GM12891 (cell line): ENCODE measurements around the gene DDX59. TPM values are rescaled to one million over a fixed set of nuclear protein-coding genes. Genes with fewer than 3 reads are reported as not detected.

ENCODE experiments used
- DNase-seq: peaks from one replicate; pipeline ENCODE4 v3.0.0; 2011; ENCODE audit warnings: low spot score; ENCODE audit not compliant: insufficient read length
- FAIRE-seq: peaks from 2 replicates; lab custom pipeline; 2011; peaks lifted over from hg19 to GRCh38; lab: Jason Lieb, UNC
- PAX5 ChIP-seq: IDR thresholded peaks from 2 replicates; pipeline ENCODE4 v1.6.1; 2011; ENCODE audit warnings: low read length, moderate library complexity, mild to moderate bottlenecking; ENCODE audit not compliant: insufficient read depth, severe bottlenecking
- POLR2A ChIP-seq: IDR thresholded peaks from 2 replicates; pipeline ENCODE4 v1.6.1; 2011; ENCODE audit warnings: low read depth, low read length, control low read depth
- POLR2AphosphoS5 ChIP-seq: IDR thresholded peaks from 2 replicates; pipeline ENCODE4 v1.6.1; 2011; ENCODE audit warnings: low read depth, low read length, control low read depth
- POU2F2 ChIP-seq: IDR thresholded peaks from 2 replicates; pipeline ENCODE4 v1.6.1; 2011; ENCODE audit warnings: low read depth, mild to moderate bottlenecking, control low read depth, low read length, moderate library complexity
- SPI1 ChIP-seq: IDR thresholded peaks from 2 replicates; pipeline ENCODE4 v1.6.1; 2011; ENCODE audit warnings: low read depth, low read length, control low read depth
- TAF1 ChIP-seq: IDR thresholded peaks from 2 replicates; pipeline ENCODE4 v1.6.1; 2011; ENCODE audit warnings: low read depth, low read length, control low read depth
- polyA plus RNA-seq: library from polyadenylated mRNA; unstranded; fragments of >200 nt; gene quantifications from one replicate; pipeline ENCODE4 v1.2.1, GENCODE V29; 2012; ENCODE audit warnings: low read depth, missing spikeins, inconsistent platforms; ENCODE audit not compliant: missing spikeins

DDX59 gene
- 12.9 TPM for polyA plus RNA-seq

DNA sequence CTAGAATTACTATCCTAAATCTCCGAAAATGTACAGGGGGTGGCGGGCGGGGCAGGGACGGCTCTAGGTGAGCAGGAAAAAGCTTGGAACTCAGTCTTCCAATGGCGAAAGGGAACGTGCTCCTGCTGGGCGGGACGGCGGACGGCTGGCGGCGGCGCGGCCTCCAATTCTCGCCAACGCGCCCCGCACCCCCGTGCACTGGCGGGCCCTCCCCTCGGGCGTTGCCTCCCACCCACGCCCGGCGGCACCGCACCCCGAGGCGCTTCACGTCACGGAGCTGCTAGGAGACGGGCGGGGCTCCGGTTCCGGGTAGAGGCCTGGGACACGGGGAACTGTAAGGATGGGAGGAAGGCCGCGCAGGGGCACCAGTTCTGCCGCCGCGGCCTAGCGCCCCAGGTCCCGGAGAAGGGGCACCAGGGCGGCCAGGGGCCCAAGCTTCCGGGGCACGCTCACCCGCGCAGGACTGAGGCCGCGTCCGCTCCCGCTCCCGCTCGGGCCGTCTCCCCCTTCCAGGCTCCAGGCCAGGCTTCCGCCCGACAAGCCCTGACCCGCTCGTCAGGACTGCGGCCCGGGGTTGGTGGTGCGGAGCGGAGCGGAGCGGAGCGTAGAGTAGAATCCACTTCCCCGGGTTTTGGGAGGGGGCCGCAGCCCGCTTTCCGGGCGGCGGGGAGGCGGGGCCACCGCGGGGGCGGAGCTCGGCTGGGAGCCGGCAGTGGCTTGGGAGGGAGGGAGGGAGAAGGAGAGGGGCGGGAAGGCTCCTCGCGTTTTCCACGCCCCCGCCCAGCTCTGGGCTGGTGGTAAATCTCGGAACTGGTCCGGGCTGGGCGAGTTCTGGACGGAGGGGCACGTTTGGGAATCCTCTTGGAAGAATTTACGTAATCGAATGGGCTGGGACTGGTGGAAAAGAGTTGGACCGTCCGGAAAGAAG, at the start of gene DDX59:
Gene DDX59 (minus strand): TSS at position 594 of the 928 bp plus-strand sequence. CDS start 3,167 bp downstream, outside the sequence.
- TF ChIP-seq POLR2AphosphoS5: peak; percentile 63
- no peak for TF ChIP-seq SPI1
- peak; percentile 55 for TF ChIP-seq PAX5
- 0 out of 2 replicates have a peak, but pooled peaks have one; percentile 10 for TF ChIP-seq POU2F2
- TF ChIP-seq TAF1: peak; percentile 68
- TF ChIP-seq POLR2A: peak; percentile 88
- peak; percentile 96 for FAIRE-seq
- DNase-seq: peak; percentile 96

DNA sequence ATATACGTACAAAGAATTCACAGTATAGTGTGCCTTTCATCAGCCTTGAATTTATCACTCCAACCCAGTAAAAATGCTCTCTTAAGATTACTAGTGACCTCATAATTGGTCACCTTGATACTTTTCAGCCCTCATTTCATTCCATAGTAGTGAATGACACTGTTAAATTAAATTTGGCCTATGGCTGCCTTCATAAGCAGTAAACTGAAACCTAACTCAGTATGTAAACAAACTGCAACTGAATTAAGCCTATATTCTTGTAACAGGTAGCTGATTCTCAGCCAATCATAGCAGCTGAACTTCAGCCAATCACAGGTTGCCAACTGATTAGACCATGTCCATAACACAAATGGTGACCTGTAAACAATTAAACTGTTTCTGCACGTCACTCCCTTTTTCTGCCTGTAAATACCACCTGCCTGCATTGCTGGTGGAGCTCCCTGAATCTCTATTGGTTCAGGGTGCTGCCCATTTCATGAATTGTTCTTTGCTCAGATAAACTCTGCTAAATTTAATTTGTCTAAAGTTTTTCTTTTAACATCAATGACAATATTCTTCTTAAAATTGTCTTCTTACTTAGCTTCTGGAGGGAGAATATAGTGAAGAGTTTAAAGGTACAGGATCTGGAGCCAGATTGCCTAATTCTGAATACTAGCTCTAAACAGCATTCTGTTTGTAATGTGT, 44.9 kb upstream of the DDX59 start:
- TF ChIP-seq POLR2AphosphoS5 (no peak), POU2F2 (no peak), SPI1 (no peak), PAX5 (no peak), POLR2A (no peak), TAF1 (no peak)
- no peak for DNase-seq
- no peak for FAIRE-seq

DNA sequence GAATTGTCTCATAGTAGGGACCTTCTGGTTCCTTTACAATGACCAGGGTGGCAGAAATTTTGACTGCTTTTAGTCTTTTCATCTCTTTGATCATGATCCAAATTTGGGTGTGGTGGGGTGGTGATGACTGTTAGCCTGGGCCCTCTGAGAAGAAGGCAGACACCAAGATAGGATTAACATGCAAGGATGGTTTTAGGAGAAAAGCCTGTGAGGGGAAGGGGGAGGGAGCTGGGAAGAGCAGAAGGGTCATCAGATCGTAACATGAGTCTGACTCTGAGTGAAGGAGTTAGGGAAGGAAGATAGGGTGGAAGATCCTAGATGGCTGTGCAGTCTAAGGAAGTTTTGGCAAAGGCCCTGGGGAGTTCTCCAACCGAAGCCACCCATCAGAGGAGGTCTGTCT, 40.5 kb upstream of the DDX59 start:
- DNase-seq (no peak), FAIRE-seq (no peak)
- TF ChIP-seq POLR2AphosphoS5: no peak

DNA sequence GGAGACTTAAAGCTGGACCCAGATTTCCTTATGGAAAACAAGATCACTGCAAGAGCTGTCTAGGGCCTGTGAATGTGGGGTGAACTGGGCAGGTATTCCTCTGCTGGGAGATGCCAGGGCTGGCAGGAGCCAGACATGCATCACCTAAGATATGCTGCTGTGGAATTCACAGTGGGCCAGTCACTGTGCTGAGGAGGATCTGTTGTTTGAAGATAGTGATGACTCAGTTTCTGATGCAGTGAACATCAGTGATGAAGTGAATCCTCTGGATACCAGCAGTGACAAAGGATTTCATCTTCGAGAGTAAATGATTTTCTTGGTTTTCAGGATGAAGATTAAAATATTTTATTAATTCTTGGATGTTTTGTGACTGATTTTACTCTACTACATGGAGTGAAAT, 39.1 kb upstream of the DDX59 start:
- TF ChIP-seq TAF1: no peak
- no peak for TF ChIP-seq SPI1
- no peak for TF ChIP-seq POLR2A
- no peak for TF ChIP-seq PAX5
- TF ChIP-seq POU2F2: no peak
- no peak for TF ChIP-seq POLR2AphosphoS5
- DNase-seq: no peak
- FAIRE-seq: no peak

DNA sequence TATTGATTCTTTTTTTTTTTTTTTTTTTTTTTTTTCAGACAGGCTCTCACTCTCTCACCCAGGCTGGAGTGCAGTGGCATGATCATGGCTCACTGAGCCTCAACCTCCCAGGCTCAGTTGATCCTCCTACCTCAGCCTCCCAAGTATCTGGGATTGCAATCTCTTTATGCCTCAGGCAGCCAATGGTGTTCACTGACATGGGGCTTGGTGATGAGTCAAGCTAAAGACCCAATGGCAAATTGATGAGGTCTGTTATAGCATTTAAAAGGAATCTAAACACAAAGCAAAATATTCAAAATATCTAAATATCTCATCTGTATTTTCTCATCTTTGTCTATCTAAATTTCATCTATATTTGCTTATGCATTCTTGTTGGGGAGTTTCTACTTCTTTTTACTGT, 38.5 kb upstream of the DDX59 start:
- no peak for DNase-seq
- no peak for TF ChIP-seq POLR2A
- no peak for TF ChIP-seq POLR2AphosphoS5
- no peak for TF ChIP-seq POU2F2
- no peak for TF ChIP-seq PAX5
- TF ChIP-seq TAF1: no peak
- TF ChIP-seq SPI1: no peak
- no peak for FAIRE-seq

DNA sequence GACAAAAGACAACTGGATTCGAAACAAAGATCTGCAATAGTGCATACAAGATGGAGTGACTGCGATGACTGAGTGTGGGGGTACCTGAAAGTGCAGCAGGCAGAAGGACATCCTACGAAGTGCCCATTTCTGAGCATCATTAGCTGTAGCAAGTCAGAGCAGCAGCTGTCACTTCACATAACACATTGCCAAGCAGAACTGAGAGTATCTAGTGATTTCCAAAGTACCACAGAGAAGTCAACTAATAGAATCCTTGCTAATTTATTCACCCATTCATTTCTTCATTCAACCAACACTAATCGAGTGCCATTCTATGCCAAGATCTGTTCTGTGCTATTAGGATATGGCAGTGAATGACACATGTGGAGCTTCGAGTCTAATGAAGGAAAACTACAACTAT, 37.4 kb upstream of the DDX59 start:
- FAIRE-seq (peak; percentile 68), DNase-seq (peak; percentile 10)
- no peak for TF ChIP-seq POLR2A
- TF ChIP-seq SPI1: peak; percentile 64

DNA sequence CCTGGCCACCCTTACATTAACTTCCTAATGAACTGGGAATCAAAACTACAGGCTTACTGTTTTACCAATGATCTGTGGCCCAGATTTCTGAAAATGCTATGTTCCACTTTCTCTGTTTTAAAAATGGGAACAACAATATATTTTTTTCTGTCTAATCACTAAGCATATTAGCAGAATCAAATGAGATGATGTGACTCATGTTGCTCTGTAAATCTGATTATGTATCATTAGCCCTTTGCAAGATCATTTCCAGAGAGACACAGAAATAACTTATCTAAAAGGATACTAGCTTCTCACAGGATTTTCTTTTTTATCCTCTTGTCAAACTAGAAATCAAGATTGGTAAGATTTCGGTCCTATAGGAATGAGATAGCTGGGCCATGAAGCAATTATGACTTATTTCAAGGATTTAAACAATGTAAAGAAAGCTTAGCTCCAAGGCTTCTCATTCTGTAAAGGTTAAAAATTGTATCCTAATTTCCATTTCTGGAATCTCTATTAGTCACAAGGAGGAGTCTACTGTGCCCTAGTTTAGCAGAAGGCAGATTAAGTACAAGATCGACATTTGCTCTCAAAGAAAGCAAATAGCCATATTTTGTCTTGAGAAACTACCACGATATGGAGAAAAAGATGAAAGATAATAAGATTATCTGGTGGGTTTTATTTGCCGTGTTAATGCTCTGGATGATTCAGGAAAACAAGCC, 36.6 kb upstream of the DDX59 start:
- TF ChIP-seq POLR2A (no peak), POU2F2 (no peak), PAX5 (no peak), SPI1 (no peak), POLR2AphosphoS5 (no peak), TAF1 (no peak)
- FAIRE-seq: no peak

DNA sequence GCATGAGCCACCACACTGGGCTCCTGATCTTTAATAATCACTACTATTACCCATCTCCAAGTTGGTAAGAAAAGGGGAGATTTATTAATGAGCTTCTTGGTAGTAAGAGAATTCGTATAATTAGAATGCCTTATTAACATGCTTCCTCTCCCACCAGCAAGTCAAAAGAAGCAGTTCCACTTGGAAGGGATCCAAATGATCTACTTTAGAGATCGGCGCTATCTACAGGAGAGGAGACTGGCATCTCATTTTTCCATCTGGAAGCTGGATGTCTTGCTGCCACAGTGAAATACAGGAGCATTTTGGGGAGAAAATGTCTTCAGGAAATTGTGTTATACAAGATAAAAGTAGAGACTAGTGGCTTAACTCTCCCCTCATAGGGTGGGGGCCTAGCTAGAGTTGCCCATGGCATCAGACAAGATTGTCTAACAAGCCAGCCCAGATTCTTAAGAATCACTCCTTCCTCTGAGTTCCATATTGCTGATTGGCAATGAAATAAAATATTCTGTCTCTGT, 35.3 kb upstream of the DDX59 start:
- TF ChIP-seq POLR2A: no peak
- no peak for TF ChIP-seq TAF1
- TF ChIP-seq POU2F2: no peak
- no peak for TF ChIP-seq POLR2AphosphoS5
- no peak for TF ChIP-seq SPI1
- TF ChIP-seq PAX5: no peak

More for the DNA sequence above, 36.6 kb upstream of the DDX59 start:
- no peak for DNase-seq

DNA sequence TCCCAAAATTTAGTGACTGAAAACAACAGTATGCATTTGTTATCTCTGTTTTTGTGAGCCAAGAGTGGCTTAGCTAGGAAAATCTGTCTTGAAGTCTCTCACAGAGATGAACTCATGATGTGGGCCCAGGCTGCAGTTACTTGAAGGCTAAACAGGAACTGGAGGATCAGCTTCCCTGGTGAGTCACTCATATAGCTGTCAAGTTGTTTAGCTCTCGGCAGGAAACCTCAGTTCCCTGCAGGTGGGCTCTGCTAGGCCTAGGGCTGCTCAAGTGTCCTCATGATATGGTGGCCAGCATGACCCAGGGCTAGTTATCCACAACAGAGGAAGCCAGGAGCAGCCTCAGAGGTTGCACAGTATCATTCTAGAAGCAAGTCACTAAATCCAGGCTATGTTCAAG, 30.2 kb upstream of the DDX59 start:
- TF ChIP-seq SPI1 (no peak), POLR2A (no peak), TAF1 (no peak), PAX5 (no peak), POU2F2 (no peak), POLR2AphosphoS5 (no peak)
- DNase-seq: no peak
- FAIRE-seq: no peak

More for the DNA sequence above, 35.3 kb upstream of the DDX59 start:
- DNase-seq (no peak), FAIRE-seq (no peak)
